M059J (cell line): ENCODE data around the gene CGRRF1. TPM values are rescaled to one million over a fixed set of nuclear protein-coding genes. Genes with fewer than 3 reads are reported as not detected.

Experiments used
- DNase-seq: peaks from one replicate; pipeline ENCODE4 v3.0.0-alpha.2; 2012; ENCODE audit warnings: low read depth
- total RNA-seq: library from RNA; depleted of rRNA; stranded (reverse); fragments of >200 nt; shearing (Covaris generic); gene quantifications from 2 replicates; pipeline ENCODE4 v1.2.3, GENCODE V29; 2014

The CGRRF1 gene
- total RNA-seq, 1 experiment from 2014 or later = 13.0 TPM

GRCh38 chr14:54489731-54490444, 19.8 kb upstream of the CGRRF1 start:
- no peak for DNase-seq

GRCh38 chr14:54490445-54491175, 19.1 kb upstream of the CGRRF1 start:
- DNase-seq = no peak

GRCh38 chr14:54493293-54493692, 16.4 kb upstream of the CGRRF1 start:
- DNase-seq = no peak

GRCh38 chr14:54497224-54497623, 12.5 kb upstream of the CGRRF1 start:
- DNase-seq = no peak

GRCh38 chr14:54498095-54498531, 11.6 kb upstream of the CGRRF1 start:
- no peak for DNase-seq

- no peak for DNase-seq
Measured at GRCh38 chr14:54498579-54498978, 11.1 kb upstream of the CGRRF1 start.

- DNase-seq = no peak
Measured at GRCh38 chr14:54500744-54501143, 9.0 kb upstream of the CGRRF1 start.

- DNase-seq = no peak
Measured at GRCh38 chr14:54501480-54501879, 8.2 kb upstream of the CGRRF1 start.

- DNase-seq = no peak
Measured at GRCh38 chr14:54502602-54503001, 7.1 kb upstream of the CGRRF1 start.

GRCh38 chr14:54503486-54503885, 6.2 kb upstream of the CGRRF1 start:
- peak; percentile 50 for DNase-seq

GRCh38 chr14:54512393-54512792, 2.7 kb downstream of the CGRRF1 start:
- DNase-seq = no peak

GRCh38 chr14:54515670-54516069, 6.0 kb downstream of the CGRRF1 start:
- DNase-seq = no peak

- no peak for DNase-seq
Measured at GRCh38 chr14:54516709-54517108, 7.0 kb downstream of the CGRRF1 start.

GRCh38 chr14:54524410-54524809, 14.7 kb downstream of the CGRRF1 start:
- no peak for DNase-seq

GRCh38 chr14:54528973-54529372, 19.3 kb downstream of the CGRRF1 start:
- DNase-seq = no peak

GRCh38 chr14:54529811-54530210, 20.1 kb downstream of the CGRRF1 start:
- peak; percentile 70 for DNase-seq

GRCh38 chr14:54532111-54533012, 22.7 kb downstream of the CGRRF1 start:
- DNase-seq = no peak

- DNase-seq = no peak
Measured at GRCh38 chr14:54533100-54533499, 23.4 kb downstream of the CGRRF1 start.

- no peak for DNase-seq
Measured at GRCh38 chr14:54535126-54535525, 25.4 kb downstream of the CGRRF1 start.

- DNase-seq = no peak
Measured at GRCh38 chr14:54535646-54536045, 25.9 kb downstream of the CGRRF1 start.

- no peak for DNase-seq
Measured at GRCh38 chr14:54537651-54538050, 27.9 kb downstream of the CGRRF1 start.

GRCh38 chr14:54538055-54538454, 28.3 kb downstream of the CGRRF1 start:
- DNase-seq = no peak
